ENCODE measurements around the gene TSPAN4.

DNA sequence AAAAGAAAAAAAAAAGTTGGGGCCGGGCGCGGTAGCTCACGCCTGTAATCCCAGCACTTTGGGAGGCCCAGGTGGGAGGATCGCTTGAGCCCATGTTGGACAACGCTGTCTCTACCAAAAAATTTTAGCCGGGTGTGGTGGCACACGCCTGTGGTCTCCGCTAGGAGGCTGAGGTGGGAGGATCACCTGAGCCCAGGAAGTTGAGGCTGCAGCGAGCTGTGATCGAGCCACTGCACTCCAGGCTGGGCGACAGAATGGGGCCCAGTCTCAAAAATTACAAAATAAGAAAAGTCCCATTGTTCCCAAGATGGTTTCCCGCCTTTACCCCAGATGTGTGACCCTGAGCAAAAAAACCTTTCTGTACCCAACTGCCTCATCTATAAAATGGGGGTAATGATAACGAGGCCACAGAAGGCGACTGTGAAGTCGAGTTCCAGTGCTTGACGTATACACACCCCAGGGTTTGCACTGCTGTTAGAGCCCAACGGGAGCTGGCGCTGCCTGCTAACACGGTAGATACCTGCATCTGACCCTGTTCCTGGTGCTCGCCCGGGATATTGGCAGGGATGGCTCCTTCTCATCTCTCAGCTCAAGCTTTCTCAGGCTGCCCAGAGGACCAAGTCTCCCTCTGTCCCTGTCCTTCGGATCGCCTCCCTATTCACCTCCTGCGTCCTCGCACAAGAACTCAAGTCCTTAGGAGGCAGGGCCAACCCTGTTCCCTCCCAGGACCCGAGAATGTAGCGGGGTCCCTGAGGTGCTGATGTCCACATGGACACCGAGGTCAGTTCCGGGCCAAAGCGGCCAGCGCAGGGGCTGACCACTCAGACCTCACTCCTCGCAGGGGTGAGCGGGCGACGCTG is 34.0 kb upstream of the TSPAN4 start:
- TF ChIP-seq POLR2A (IDR thresholded peaks at IDR 0.05; ENCODE audit: low read length) (no peak), GATA1 (IDR thresholded peaks at IDR 0.05; ENCODE audit: low read depth, low read length) (no peak)
